Osteocyte (in vitro differentiated cells): Measurements from ENCODE around the gene CHST11. TPM values are rescaled to one million over a fixed set of nuclear protein-coding genes. Genes with fewer than 3 reads are reported as not detected.
A peak's percentile ranks its signal among the peaks of the same experiment; 100 is the strongest.

Experiments
- DNase-seq: peaks from one replicate; pipeline ENCODE4 v3.0.0; 2021; ENCODE audit warnings: mixed read lengths; ENCODE audit not compliant: unreplicated experiment; ENCODE audit errors: extremely low spot score
- H3K27ac Mint-ChIP-seq: one replicate; pipeline ENCODE4 v1.8.0; 2021; ENCODE audit warnings: mild to moderate bottlenecking, mixed read lengths; ENCODE audit not compliant: unreplicated experiment
- H3K27me3 Mint-ChIP-seq: one replicate; pipeline ENCODE4 v1.8.0; 2021; ENCODE audit warnings: mixed read lengths; ENCODE audit not compliant: unreplicated experiment
- H3K36me3 Mint-ChIP-seq: one replicate; pipeline ENCODE4 v1.8.0; 2021; ENCODE audit warnings: mixed read lengths; ENCODE audit not compliant: unreplicated experiment
- H3K4me1 Mint-ChIP-seq: one replicate; pipeline ENCODE4 v1.8.0; 2021; ENCODE audit warnings: mixed read lengths; ENCODE audit not compliant: unreplicated experiment
- H3K4me3 Mint-ChIP-seq: one replicate; pipeline ENCODE4 v1.8.0; 2021; ENCODE audit warnings: mild to moderate bottlenecking, moderate library complexity, mixed read lengths; ENCODE audit not compliant: unreplicated experiment
- H3K9me3 Mint-ChIP-seq: one replicate; pipeline ENCODE4 v1.8.0; 2021; ENCODE audit warnings: mixed read lengths; ENCODE audit not compliant: unreplicated experiment
- total RNA-seq: library from RNA; stranded (reverse); gene quantifications from 2 replicates; pipeline ENCODE4 v1.2.1, GENCODE V29; 2021
- TF ChIP-seq, protein P1 (sequence below): fragments of 200-600 bp; sonication (generic); IDR thresholded peaks from 2 replicates; pipeline ENCODE4 v1.5.0; 2021; ENCODE audit warnings: antibody characterized with exemption, mild to moderate bottlenecking, moderate library complexity

CHST11 gene
- total RNA-seq, 1 donor from 2014 or later: 7.5 TPM

DNA sequence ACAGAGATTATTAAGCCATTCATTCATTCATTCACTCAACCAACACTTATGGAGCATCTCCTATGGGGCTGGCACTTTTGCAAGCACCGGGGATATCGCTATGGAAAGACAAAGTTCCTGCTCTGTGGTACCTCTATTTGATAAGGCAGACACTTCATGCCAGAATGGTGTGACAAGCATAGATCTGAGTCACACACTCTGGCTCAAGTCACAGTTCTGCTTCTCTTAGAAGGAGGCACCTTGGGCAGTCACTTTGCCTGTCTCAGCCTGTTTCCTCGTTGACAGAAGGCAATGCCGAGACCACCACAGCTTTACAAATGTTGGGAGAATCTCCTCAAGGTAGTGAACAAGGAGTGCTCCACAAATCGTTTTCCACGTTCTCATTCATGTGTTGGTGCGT, 296.1 kb downstream of the CHST11 start:
- H3K27me3 Mint-ChIP-seq: no peaks in the 10 kb centered on the region
- H3K36me3 Mint-ChIP-seq: peaks cover 5% of the 10 kb centered on the region
- no peak overlapping the region for H3K4me3 Mint-ChIP-seq
- no peak overlapping the region for H3K27ac Mint-ChIP-seq
- peaks cover 7% of the 10 kb centered on the region for H3K4me1 Mint-ChIP-seq
- H3K9me3 Mint-ChIP-seq: no peaks in the 10 kb centered on the region
- TF ChIP-seq, protein P1, sequence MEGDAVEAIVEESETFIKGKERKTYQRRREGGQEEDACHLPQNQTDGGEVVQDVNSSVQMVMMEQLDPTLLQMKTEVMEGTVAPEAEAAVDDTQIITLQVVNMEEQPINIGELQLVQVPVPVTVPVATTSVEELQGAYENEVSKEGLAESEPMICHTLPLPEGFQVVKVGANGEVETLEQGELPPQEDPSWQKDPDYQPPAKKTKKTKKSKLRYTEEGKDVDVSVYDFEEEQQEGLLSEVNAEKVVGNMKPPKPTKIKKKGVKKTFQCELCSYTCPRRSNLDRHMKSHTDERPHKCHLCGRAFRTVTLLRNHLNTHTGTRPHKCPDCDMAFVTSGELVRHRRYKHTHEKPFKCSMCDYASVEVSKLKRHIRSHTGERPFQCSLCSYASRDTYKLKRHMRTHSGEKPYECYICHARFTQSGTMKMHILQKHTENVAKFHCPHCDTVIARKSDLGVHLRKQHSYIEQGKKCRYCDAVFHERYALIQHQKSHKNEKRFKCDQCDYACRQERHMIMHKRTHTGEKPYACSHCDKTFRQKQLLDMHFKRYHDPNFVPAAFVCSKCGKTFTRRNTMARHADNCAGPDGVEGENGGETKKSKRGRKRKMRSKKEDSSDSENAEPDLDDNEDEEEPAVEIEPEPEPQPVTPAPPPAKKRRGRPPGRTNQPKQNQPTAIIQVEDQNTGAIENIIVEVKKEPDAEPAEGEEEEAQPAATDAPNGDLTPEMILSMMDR: no peak
- DNase-seq: peak; percentile 62

GRCh38 chr12:104756901-104757300, 300.2 kb downstream of the CHST11 start:
- TF ChIP-seq, protein P1: no peak
- H3K4me3 Mint-ChIP-seq: no peak overlapping the region

DNA sequence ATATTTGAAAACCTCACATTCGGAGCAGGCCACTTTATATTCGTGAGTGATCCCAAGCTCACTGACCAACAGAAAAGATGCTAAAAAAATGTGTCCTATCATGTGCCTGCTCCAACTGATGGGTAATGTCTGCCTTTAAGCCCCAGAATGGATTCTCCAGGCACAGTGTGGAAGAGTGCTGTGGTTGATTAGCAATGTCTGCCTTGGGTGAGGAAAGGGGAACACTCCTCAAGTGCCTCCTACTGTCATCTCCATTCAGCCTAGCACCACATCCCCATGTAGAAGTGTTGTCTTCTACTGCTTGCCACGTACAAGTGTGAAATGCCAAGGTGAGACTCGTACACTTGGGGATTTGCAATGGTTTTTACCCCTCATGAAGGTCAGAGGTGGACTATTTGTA, 302.0 kb downstream of the CHST11 start:
- Mint-ChIP-seq H3K4me1 (peaks cover 2% of the 10 kb centered on the region), H3K36me3 (peaks cover 8% of the 10 kb centered on the region), H3K4me3 (no peak overlapping the region), H3K27ac (no peak overlapping the region), H3K9me3 (no peaks in the 10 kb centered on the region), H3K27me3 (no peaks in the 10 kb centered on the region)
- no peak for DNase-seq
- TF ChIP-seq, protein P1: no peak

More at GRCh38 chr12:104756901-104757300, 300.2 kb downstream of the CHST11 start:
- Mint-ChIP-seq H3K9me3 (no peaks in the 10 kb centered on the region), H3K27me3 (no peaks in the 10 kb centered on the region), H3K4me1 (no peaks in the 10 kb centered on the region), H3K36me3 (peaks cover 8% of the 10 kb centered on the region), H3K27ac (no peak overlapping the region)
- no peak for DNase-seq

DNA sequence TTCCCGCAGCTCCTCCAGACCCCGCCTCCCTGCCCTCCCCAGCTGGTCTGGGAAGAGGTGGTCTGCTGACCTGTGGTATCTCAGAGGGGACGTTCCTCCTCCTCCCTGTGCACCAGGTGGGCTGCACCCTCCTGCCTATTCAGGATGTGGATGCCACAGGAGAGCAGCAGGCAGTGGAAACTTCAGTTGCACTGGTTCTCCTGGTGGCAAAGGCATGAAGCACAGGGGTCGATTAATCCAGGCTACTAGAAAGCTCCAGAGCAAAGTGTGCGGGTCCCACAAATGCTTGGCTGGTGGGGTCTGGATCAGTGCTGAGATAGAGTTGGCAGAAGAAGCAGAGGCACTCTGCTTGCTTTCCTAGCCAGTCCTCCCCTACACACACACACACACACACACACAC, 304.3 kb downstream of the CHST11 start:
- Mint-ChIP-seq H3K4me1 (peaks cover 4% of the 10 kb centered on the region), H3K4me3 (no peak overlapping the region), H3K27ac (no peak overlapping the region), H3K27me3 (no peaks in the 10 kb centered on the region), H3K36me3 (peaks cover 8% of the 10 kb centered on the region), H3K9me3 (no peaks in the 10 kb centered on the region)
- DNase-seq: no peak
- TF ChIP-seq, protein P1: no peak

DNA sequence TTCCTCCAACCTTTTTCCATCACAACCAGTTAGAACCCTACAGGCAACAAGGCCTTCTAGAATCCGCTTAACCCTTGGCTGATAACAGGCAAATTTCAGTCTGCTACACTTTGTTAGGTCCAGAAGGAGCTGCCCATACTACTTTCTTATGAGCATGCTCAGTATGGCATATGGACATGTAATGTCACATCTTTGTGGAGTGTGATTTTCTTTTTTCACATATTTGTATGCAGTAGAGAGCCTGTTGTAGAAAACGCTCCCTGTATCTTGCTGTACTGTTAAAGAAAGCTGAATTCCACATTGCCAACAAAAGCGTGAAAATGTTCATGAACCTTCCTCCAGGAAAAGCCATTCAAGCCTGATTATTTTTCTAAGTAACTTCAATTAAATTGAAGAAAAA, 304.9 kb downstream of the CHST11 start:
- no peak for DNase-seq
- no peak overlapping the region for H3K4me3 Mint-ChIP-seq
- H3K27ac Mint-ChIP-seq: no peak overlapping the region
- TF ChIP-seq, protein P1: no peak
- peaks cover 4% of the 10 kb centered on the region for H3K4me1 Mint-ChIP-seq
- H3K36me3 Mint-ChIP-seq: peaks cover 8% of the 10 kb centered on the region
- H3K27me3 Mint-ChIP-seq: no peaks in the 10 kb centered on the region
- H3K9me3 Mint-ChIP-seq: no peaks in the 10 kb centered on the region
